Naive thymus-derived CD4-positive, alpha-beta T cell (primary cell): ENCODE data around the gene ANKRD24. TPM values are rescaled to one million over a fixed set of nuclear protein-coding genes. Genes with fewer than 3 reads are reported as not detected.
"Not testable (repeated sequence)": the region's sequence is repeated elsewhere in the genome, so short reads cannot be mapped to it uniquely, and the experiment has no call there.

Source experiments
- ATAC-seq: fragments of 150-1000 bp; cut with Tn5 transposase; 2 replicates; pipeline ENCODE4 v1.10.0; 2021; ENCODE audit warnings: mild to moderate bottlenecking, moderate library complexity
- CTCF ChIA-PET: fragments of 350-600 bp; sonication (Branson Sonifier 250); formaldehyde crosslinking; loops from one replicate; lab custom pipeline; 2021; ENCODE audit warnings: antibody characterized with exemption; lab: Charles Lee
- POLR2A ChIA-PET: fragments of 350-600 bp; sonication (Branson Sonifier 250); formaldehyde crosslinking; loops from one replicate; lab custom pipeline; 2021; ENCODE audit warnings: antibody characterized with exemption, inconsistent platforms; lab: Charles Lee
- DNase-seq, 9 donors: peaks; one replicate each; pipeline versions ENCODE4 v3.0.0 to v3.0.0-alpha.2; 2020 to 2022; ENCODE audit warnings: mixed read lengths in 1 of 9
- H3K27ac ChIP-seq: one replicate; pipeline ENCODE4 v1.7.0; 2013; ENCODE audit warnings: mild to moderate bottlenecking, low read depth, low read length, moderate library complexity
- H3K27me3 ChIP-seq, 2 donors: one replicate each; pipeline ENCODE4 v1.7.0; 2013; ENCODE audit warnings: low read length in 2 of 2, mild to moderate bottlenecking in 2 of 2, moderate library complexity in 2 of 2; ENCODE audit not compliant: control insufficient read depth in 2 of 2, insufficient read depth in 2 of 2
- H3K36me3 ChIP-seq, 3 experiments: 1 replicate in 2 of 3; 2 replicates in 1 of 3; pipeline ENCODE4 v1.7.0; 2013; ENCODE audit warnings: low read length in 3 of 3, mild to moderate bottlenecking in 3 of 3, moderate library complexity in 1 of 3; ENCODE audit not compliant: insufficient read depth in 3 of 3, control insufficient read depth in 2 of 3
- H3K4me1 ChIP-seq, 2 donors: one replicate each; pipeline ENCODE4 v1.7.0; 2013; ENCODE audit warnings: low read length in 2 of 2, mild to moderate bottlenecking in 2 of 2, moderate library complexity in 1 of 2; ENCODE audit not compliant: control insufficient read depth in 2 of 2, insufficient read depth in 2 of 2
- H3K4me3 ChIP-seq: 2 replicates; pipeline ENCODE4 v1.7.0; 2013; ENCODE audit warnings: mild to moderate bottlenecking, low read length
- H3K9me3 ChIP-seq, 3 experiments: 1 replicate in 2 of 3; 2 replicates in 1 of 3; pipeline ENCODE4 v1.7.0; 2013; ENCODE audit warnings: low read length in 3 of 3; ENCODE audit not compliant: control insufficient read depth in 2 of 3
- H3K27ac Mint-ChIP-seq, 9 donors: one replicate each; pipeline ENCODE4 v1.8.0; 2020 to 2022; ENCODE audit warnings: mixed read lengths in 9 of 9, mild to moderate bottlenecking in 8 of 9, moderate library complexity in 5 of 9, inconsistent platforms in 2 of 9
- H3K27me3 Mint-ChIP-seq, 5 donors: one replicate each; pipeline ENCODE4 v1.8.0; 2021 to 2022; ENCODE audit warnings: mixed read lengths in 5 of 5, mild to moderate bottlenecking in 1 of 5
- H3K36me3 Mint-ChIP-seq, 5 donors: one replicate each; pipeline ENCODE4 v1.8.0; 2020 to 2022; ENCODE audit warnings: mixed read lengths in 5 of 5, mild to moderate bottlenecking in 3 of 5, inconsistent platforms in 1 of 5
- H3K4me1 Mint-ChIP-seq, 7 donors: one replicate each; pipeline ENCODE4 v1.8.0; 2020 to 2022; ENCODE audit warnings: mixed read lengths in 7 of 7, mild to moderate bottlenecking in 3 of 7, inconsistent platforms in 1 of 7
- H3K4me3 Mint-ChIP-seq, 10 donors: one replicate each; pipeline ENCODE4 v1.8.0; 2020 to 2022; ENCODE audit warnings: mild to moderate bottlenecking in 10 of 10, mixed read lengths in 10 of 10, moderate library complexity in 6 of 10, inconsistent platforms in 2 of 10
- H3K9me3 Mint-ChIP-seq, 11 donors: one replicate each; pipeline ENCODE4 v1.8.0; 2020 to 2022; ENCODE audit warnings: mixed read lengths in 11 of 11, mild to moderate bottlenecking in 4 of 11, inconsistent platforms in 1 of 11, moderate library complexity in 1 of 11
- intact Hi-C, 2 donors: fragments of 100-400 bp; cut with micrococcal nuclease; formaldehyde crosslinking; loops; one replicate each; pipeline ENCODE4 v1.15.1; 2023
- polyA plus RNA-seq, 2 donors: library from polyadenylated mRNA; unstranded; fragments of 300-500 nt; fragmentation: Illumina TruSeq; gene quantifications; one replicate each; pipeline ENCODE4 v1.2.3, GENCODE V29; 2021
- total RNA-seq, 6 experiments: library from RNA in 5 of 6; stranded (reverse) in 5 of 6; gene quantifications; 1 replicate in 5 of 6; 2 replicates in 1 of 6; pipeline ENCODE4 v1.2.3 and lab custom pipeline; 2021 to 2026

The ANKRD24 gene
- total and polyA plus RNA-seq, 7 experiments from 2014 or later, result 0.17 to 2.8 (median 1.9) TPM; not detected in 1

- ATAC-seq, result no peak
- Histone ChIP-seq H3K36me3 (no peaks in the 10 kb centered on the region), H3K4me1 (no peaks in the 10 kb centered on the region), H3K4me3 (no peak overlapping the region), H3K27me3 (no peaks in the 10 kb centered on the region), H3K9me3 (no peaks in the 10 kb centered on the region), H3K27ac (no peak overlapping the region)
- intact Hi-C loops, result no loop called here
- no peak overlapping the region for H3K4me3 Mint-ChIP-seq
- no peak for DNase-seq
- no peaks in the 10 kb centered on the region for H3K4me1 Mint-ChIP-seq
- peaks cover 0 to 9% (median 3%) of the 10 kb centered on the region in 5 donors for H3K36me3 Mint-ChIP-seq
- peaks cover 0 to 9% (median 0%) of the 10 kb centered on the region in 5 donors for H3K27me3 Mint-ChIP-seq
- ChIA-PET CTCF (no interaction called here), POLR2A (no interaction called here)
- peaks cover 0 to 11% (median 5%) of the 10 kb centered on the region in 11 donors for H3K9me3 Mint-ChIP-seq
- H3K27ac Mint-ChIP-seq, result no peak overlapping the region
These were observed 56.3 kb downstream of the ANKRD24 start for GRCh38 chr19:4238831-4239230.

- Histone ChIP-seq H3K4me3 (no peak overlapping the region), H3K36me3 (no peaks in the 10 kb centered on the region), H3K9me3 (no peaks in the 10 kb centered on the region), H3K4me1 (peaks cover 4 to 5% of the 10 kb centered on the region in 2 donors), H3K27me3 (no peaks in the 10 kb centered on the region), H3K27ac (no peak overlapping the region)
- POLR2A ChIA-PET, result no interaction called here
- peaks cover 0 to 11% (median 5%) of the 10 kb centered on the region in 11 donors for H3K9me3 Mint-ChIP-seq
- peaks cover 0 to 8% (median 5%) of the 10 kb centered on the region in 7 donors for H3K4me1 Mint-ChIP-seq
- CTCF ChIA-PET, result no interaction called here
- peaks cover 0 to 5% (median 0%) of the 10 kb centered on the region in 5 donors for H3K27me3 Mint-ChIP-seq
- intact Hi-C loops, result no loop called here
- H3K27ac Mint-ChIP-seq, result no peak overlapping the region
- no peak overlapping the region for H3K4me3 Mint-ChIP-seq
- ATAC-seq (no peak), DNase-seq (no peak)
- peaks cover 0 to 9% (median 3%) of the 10 kb centered on the region in 5 donors for H3K36me3 Mint-ChIP-seq
These were observed 59.4 kb downstream of the ANKRD24 start for GRCh38 chr19:4241824-4242430.

DNA sequence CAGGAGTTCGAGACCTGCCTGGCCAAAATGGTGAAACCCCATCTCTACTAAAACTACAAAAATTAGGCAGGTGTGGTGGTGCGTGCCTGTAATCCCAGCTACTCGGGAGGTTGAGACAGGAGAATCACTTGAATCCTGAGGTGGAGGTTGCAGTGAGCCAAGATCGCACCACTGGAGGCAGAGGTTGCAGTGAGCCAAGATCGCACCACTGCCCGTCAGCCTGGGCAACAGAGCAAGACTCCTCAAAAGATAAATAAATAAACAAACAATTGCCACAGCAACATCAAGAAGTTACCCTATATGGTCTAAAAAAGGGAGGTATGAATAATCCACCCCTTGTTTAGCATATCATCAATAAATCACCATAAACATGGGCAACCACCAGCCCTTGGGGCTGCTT, 63.4 kb downstream of the ANKRD24 start:
- Histone ChIP-seq H3K27ac (peak overlapping the region; percentile 99), H3K4me3 (peak overlapping the region; percentile 100), H3K36me3 (peaks cover 13 to 31% (median 15%) of the 10 kb centered on the region in 3 experiments), H3K4me1 (peaks cover 12 to 13% of the 10 kb centered on the region in 2 donors)
- Mint-ChIP-seq H3K4me1 (peaks cover 10 to 33% (median 24%) of the 10 kb centered on the region in 7 donors), H3K36me3 (peaks cover 12 to 27% (median 21%) of the 10 kb centered on the region in 5 donors), H3K4me3 (peak overlapping the region in 3 of 10 donors; percentile 91 to 97 (median 96)), H3K27ac (peak overlapping the region in 7 of 9 donors; percentile 97 to 100 (median 99)), H3K9me3 (peaks cover 0 to 18% (median 5%) of the 10 kb centered on the region in 11 donors)
- DNase-seq, POLR2A ChIA-PET, CTCF ChIA-PET, ATAC-seq, H3K27me3 Mint-ChIP-seq, H3K27me3 ChIP-seq, H3K9me3 ChIP-seq: not testable (repeated sequence)
- intact Hi-C loops, result loop anchor here (2.0 kb wide), 3 partner anchors 259 to 483 kb away; partner anchors contain the start of genes DPP9 (in 1 of the 2) and MRPL54 (in 1 of the 2)

DNA sequence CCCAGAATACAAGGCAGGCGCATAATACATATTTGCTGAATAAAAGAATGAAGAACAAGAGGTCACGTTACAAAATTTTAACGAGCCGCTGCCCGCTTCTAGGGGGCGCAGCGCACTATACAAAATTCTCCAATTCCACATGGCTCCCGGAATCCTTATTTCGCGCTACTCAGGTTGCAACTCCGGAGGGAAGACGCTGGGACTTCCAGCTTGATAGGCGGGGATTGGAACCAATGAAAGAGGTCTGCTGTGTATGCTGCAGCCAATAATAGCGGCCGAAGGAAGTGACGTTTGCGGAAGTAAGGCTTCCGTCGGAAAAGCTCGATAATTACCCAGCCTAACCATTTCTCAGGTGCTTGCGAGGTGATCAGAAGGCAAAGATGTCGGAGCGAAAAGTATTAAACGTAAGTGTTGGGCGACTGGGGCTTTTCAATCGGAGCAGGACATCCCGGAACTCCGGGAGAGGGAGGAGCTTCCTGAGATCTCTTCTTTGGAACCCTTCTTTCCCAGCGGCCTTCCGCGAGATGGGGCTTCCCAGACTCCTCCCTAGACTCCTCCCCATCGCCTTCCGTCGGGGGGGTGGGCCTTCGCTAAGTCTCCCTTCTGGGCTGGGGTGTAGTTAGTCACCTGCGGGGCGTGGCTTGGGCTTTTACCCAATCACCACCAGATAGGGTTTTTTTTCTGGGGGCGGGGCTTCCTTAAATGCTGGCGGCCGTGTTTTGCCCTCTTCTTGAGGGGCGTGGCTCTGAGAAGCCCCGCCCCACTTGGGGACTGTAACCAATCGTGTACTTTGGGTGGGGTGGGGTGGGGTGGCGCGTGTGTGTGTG, 64.5 kb downstream of the ANKRD24 start, which contains the start of gene YJU2:
Gene YJU2 (plus strand): TSS at position 314 of the 827 bp plus-strand sequence. CDS start 67 bp downstream, at position 381.
- peaks cover 0 to 2% (median 0%) of the 10 kb centered on the region in 5 donors for H3K27me3 Mint-ChIP-seq
- ChIA-PET CTCF (interaction anchor here (0.7 to 1.3 kb wide), 8 partner anchors 10 to 279 kb away, joined by 3 to 5 read pairs (median 3); no protein-coding TSS in a partner anchor), POLR2A (interaction anchor here (0.6 to 1.5 kb wide), 17 partner anchors 17 to 1472 kb away, joined by 3 to 14 read pairs (median 4); partner anchors contain the start of genes CHAF1A, EEF2, HDGFL2 and KDM4B)
- Histone ChIP-seq H3K4me1 (peaks cover 12 to 13% of the 10 kb centered on the region in 2 donors), H3K27me3 (no peaks in the 10 kb centered on the region), H3K27ac (peak within 1 kb of the TSS; percentile 99), H3K9me3 (no peaks in the 10 kb centered on the region), H3K36me3 (peaks cover 18 to 42% (median 18%) of the 10 kb centered on the region in 3 experiments), H3K4me3 (peak within 1 kb of the TSS; percentile 100)
- peak within 1 kb of the TSS; percentile 97 to 100 (median 99) for H3K27ac Mint-ChIP-seq
- H3K4me1 Mint-ChIP-seq, result peaks cover 10 to 33% (median 24%) of the 10 kb centered on the region in 7 donors
- peak within 1 kb of the TSS; percentile 85 to 98 (median 96) for H3K4me3 Mint-ChIP-seq
- ATAC-seq (peak; percentile 96), DNase-seq (peak; percentile 92 to 100 (median 99))
- peaks cover 0 to 13% (median 2%) of the 10 kb centered on the region in 11 donors for H3K9me3 Mint-ChIP-seq
- H3K36me3 Mint-ChIP-seq, result peaks cover 11 to 29% (median 27%) of the 10 kb centered on the region in 5 donors
- intact Hi-C loops, result loop anchor here (1.0 to 2.0 kb wide), 18 partner anchors 65 to 1433 kb away; partner anchors contain the start of genes CHAF1A (in 2 of the 2), PIAS4 (in 2 of the 2), UBXN6 (in 2 of the 2) and ANKRD24 (in 1 of the 2)

- DNase-seq (no peak), ATAC-seq (no peak)
- H3K36me3 Mint-ChIP-seq, result peaks cover 13 to 40% (median 25%) of the 10 kb centered on the region in 5 donors
- intact Hi-C loops, result no loop called here
- Histone ChIP-seq H3K36me3 (peaks cover 24 to 89% (median 27%) of the 10 kb centered on the region in 3 experiments), H3K4me1 (no peaks in the 10 kb centered on the region), H3K27ac (no peak overlapping the region), H3K9me3 (peaks cover 0 to 5% (median 0%) of the 10 kb centered on the region in 3 experiments), H3K27me3 (no peaks in the 10 kb centered on the region), H3K4me3 (no peak overlapping the region)
- H3K27me3 Mint-ChIP-seq, result no peaks in the 10 kb centered on the region
- ChIA-PET POLR2A (interaction anchor here (0.6 kb wide), 1 partner anchor 1209 kb away, joined by 3 read pairs; no protein-coding TSS in a partner anchor), CTCF (interaction anchor here (0.9 to 1.2 kb wide), 3 partner anchors 9 to 145 kb away, joined by 3 to 5 read pairs (median 3); partner anchors contain the start of gene YJU2)
- H3K27ac Mint-ChIP-seq, result peak overlapping the region in 1 of 9 donors; percentile 43
- H3K4me1 Mint-ChIP-seq, result peaks cover 0 to 6% (median 2%) of the 10 kb centered on the region in 7 donors
- H3K9me3 Mint-ChIP-seq, result peaks cover 0 to 6% (median 0%) of the 10 kb centered on the region in 11 donors
- no peak overlapping the region for H3K4me3 Mint-ChIP-seq
These were observed 74.1 kb downstream of the ANKRD24 start for GRCh38 chr19:4256563-4256962.

GRCh38 chr19:4257025-4257424, 74.5 kb downstream of the ANKRD24 start:
- H3K27ac Mint-ChIP-seq, result peak overlapping the region in 1 of 9 donors; percentile 43
- intact Hi-C loops, result no loop called here
- POLR2A ChIA-PET, result no interaction called here
- CTCF ChIA-PET, result interaction anchor here (1.1 to 1.2 kb wide), 2 partner anchors 9 to 10 kb away, joined by 3 to 5 read pairs; partner anchors contain the start of gene YJU2
- peaks cover 24 to 89% (median 27%) of the 10 kb centered on the region in 3 experiments for H3K36me3 ChIP-seq
- H3K9me3 ChIP-seq, result peaks cover 0 to 5% (median 0%) of the 10 kb centered on the region in 3 experiments
- H3K9me3 Mint-ChIP-seq, result peaks cover 0 to 6% (median 0%) of the 10 kb centered on the region in 11 donors
- no peaks in the 10 kb centered on the region for H3K4me1 ChIP-seq
- H3K4me1 Mint-ChIP-seq, result peaks cover 0 to 6% (median 2%) of the 10 kb centered on the region in 7 donors
- H3K27ac ChIP-seq, result no peak overlapping the region
- H3K4me3 ChIP-seq, result no peak overlapping the region
- H3K27me3 ChIP-seq, result no peaks in the 10 kb centered on the region
- no peak for ATAC-seq
- no peak overlapping the region for H3K4me3 Mint-ChIP-seq
- no peak for DNase-seq
- H3K36me3 Mint-ChIP-seq, result peaks cover 13 to 40% (median 25%) of the 10 kb centered on the region in 5 donors
- H3K27me3 Mint-ChIP-seq, result no peaks in the 10 kb centered on the region
